GM19043 (cell line): ENCODE data around the gene BNIP1.

Source experiments
- ATAC-seq: cut with Tn5 transposase; IDR thresholded peaks from one replicate; pipeline ENCODE4 v1.9.1; 2021; ENCODE audit warnings: low read depth; ENCODE audit not compliant: unreplicated experiment

BNIP1 gene

GRCh38 chr5:173208296-173208695 is 64.0 kb downstream of the BNIP1 start:
- ATAC-seq = no peak

- no peak for ATAC-seq
These were observed 66.5 kb downstream of the BNIP1 start for GRCh38 chr5:173210877-173211276.

GRCh38 chr5:173211284-173211683 is 67.0 kb downstream of the BNIP1 start:
- no peak for ATAC-seq

GRCh38 chr5:173213236-173213933 is 69.1 kb downstream of the BNIP1 start:
- no peak for ATAC-seq
